ENCODE data around the gene RIN3.

- TF ChIP-seq CTCF (IDR thresholded peaks at IDR 0.05) (no peak), POLR2A (IDR thresholded peaks at IDR 0.05) (no peak)
Observed at GRCh38 chr14:92525322-92526095, 11.9 kb downstream of the RIN3 start.
